ENCODE measurements around the gene RASGRP1.
"Not testable (repeated sequence)": the region's sequence is repeated elsewhere in the genome, so short reads cannot be mapped to it uniquely, and the experiment has no call there.

Gene RASGRP1

DNA sequence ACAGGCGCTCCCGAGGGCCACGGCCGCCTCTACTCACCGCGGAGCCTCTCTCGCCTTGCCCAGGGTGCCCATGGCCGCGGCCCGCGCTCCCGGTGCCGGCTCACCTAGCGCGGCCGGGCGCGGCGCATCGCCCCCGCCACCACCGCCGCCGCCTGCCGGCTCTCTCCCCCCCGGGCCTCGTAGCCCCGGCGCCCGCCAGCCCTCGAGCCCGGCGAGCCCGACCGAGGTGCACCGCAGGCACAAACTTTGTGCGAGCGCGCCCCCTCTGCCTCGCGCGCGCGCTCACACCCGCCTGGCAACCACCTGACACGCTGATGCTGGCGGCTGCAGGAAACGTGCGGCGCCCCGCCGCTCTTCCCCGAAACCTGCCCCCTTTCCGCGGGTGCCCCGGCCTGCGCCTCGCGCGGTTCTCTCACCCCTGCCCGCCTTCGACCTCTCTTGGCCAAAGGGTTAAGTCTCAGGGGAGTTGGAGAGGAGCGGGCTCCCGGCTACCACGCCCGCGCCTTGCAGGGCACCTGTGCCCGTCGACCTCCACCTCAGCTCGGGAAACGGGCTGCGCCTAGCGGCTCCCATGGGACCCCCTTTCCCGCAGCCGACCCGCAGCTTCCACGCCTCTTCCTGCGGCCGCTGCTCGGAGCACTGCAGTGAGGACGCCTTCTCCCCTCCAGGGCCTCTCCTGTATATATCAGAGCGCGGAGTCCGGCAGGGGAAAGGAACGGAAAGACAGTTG lies at the start of gene RASGRP1:
Gene RASGRP1 (minus strand): TSS at position 258 of the 730 bp plus-strand sequence. CDS start 186 bp downstream, at position 72.
- DNase-seq (ENCODE audit: low read depth): peak; percentile 82

DNA sequence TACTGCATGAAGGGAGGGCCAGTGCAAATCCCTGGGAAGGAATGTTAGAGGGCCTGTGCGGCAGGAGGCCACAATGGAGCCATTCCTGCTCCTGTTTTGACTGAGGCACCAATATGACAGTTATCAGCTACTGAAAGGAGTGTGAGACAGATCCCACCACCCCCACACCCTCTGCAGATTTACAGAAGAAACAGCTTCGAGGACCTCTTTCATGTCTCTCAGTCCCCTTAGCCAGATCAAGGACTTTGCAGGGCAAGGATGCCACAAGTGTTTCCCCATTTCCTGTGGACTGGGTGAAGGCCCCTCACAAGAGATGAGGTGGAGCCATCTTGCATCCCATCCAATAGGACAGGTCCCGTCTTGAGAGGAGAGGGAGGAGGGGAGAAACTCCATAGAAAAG lies 48.5 kb upstream of the RASGRP1 start:
- DNase-seq (ENCODE audit: low read depth): no peak

DNA sequence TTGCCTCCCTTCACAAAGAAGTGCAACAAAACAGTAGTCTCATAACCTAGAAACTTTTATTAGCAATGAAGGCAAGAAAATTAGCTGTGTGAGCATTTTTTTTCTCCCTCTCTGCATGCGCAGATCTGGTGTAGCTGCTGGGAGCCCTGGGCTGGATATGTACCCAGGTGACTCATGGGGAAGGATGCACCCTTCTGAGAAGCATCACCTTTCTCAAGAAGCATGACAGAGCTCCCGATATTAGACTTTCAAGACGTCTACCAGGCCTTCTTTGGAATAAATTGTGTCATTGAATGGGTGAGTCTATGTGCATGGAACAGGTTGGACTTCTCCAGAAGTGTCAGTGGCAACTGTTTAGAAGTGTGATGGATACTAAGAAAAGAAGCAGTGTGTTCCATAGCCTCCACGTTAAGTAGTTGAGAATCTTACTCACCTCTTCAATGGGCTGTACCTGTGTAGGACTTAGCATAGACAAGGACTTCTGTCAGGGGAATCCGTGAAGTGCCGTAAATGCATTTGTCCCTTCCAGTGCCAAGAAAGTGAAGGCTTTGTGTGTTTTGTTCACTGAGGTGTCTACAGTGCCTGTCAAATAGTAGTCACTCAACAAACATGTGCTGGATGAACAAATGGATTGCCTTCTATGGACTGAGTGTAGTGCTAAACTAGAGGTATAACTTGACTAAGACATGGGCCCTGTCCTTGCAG lies 47.7 kb upstream of the RASGRP1 start:
- DNase-seq (ENCODE audit: low read depth): peak; percentile 9

DNA sequence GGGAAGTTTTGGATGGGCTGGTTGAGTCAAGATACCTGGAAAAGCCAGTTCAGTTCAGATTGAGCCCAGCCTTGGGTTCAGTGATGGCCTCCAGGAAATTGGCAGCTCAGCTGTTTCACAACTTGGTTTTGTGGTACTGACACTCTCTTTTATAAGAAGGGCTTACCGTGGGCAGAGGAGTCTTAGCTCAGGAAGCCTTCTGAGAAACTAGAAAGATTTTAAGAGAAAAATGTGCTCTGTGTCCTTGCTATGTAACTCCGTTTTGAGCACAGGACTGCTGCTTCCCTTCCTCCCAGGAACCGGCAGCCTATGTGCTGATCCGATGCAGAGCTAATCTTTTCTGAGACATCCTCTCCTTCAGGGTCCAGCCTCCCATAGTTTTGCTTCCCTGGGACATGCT lies 46.6 kb upstream of the RASGRP1 start:
- peak; percentile 3 for DNase-seq (ENCODE audit: low read depth)

DNA sequence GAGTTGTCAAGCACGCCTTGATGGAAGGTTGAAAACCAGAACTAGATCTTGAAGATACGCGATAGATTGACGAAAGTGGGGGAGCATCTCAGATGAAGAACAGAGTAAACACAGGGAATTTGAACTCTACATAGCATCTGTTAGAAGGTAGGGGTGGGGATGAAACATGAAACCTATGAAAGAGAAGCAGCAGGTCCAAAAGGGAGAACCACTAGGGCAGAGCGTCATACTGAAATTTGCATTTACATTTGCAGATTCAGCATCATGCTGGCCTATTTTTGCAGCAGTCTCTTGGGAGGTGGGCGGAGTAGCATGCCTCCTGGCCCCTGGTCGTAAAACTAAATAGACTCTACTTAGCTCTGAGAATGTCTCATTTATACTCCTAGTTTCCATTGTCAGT lies 46.1 kb upstream of the RASGRP1 start:
- no peak for DNase-seq (ENCODE audit: low read depth)

DNA sequence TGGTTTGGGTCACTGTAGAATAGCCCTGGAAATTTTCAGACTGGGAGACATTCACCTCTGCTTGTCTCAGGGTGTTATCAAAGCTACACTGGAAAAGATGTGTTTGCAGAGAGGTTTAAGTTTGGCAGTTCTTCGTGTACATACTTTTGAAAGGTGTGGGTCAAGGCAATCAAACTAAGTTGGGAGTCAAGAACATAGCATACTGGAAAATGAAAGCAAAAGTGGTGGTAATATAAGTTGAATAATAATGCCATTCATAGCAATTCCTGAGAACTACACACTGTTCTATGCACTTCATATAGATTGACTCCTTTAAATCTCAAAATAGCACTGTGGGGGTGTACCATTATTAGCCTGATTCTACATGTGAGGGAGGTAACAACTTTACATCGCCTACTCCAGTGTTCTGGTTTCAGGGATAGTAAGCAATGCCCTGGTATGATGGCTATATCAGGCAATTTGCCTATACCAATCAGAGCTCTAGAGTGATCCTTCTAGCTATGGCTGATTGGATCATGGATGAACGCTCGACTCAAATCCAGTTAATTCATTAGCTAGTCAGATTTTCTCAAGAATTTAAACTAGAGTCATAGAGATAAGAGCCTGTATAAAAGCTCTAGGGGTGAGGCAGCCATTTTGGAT lies 44.6 kb upstream of the RASGRP1 start:
- no peak for DNase-seq (ENCODE audit: low read depth)

DNA sequence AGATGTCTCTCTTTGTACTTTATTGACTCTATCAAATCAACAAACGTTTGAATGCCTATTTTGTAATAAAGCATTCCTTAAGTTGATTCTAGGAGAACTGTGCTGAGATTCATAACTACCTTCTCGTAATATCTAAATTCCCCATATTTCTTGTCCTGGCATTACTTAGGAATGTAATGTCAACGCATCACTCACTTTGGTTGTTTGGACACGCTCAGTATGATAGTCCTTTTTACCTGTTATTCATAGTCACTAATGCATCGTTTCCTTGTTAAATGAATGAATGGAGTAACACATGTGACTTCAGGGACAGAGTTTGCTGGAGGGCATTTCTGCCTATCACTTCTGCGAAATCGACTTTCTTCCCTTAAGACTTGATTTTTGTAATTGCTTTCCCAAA lies 44.1 kb upstream of the RASGRP1 start:
- DNase-seq (ENCODE audit: low read depth): no peak

DNA sequence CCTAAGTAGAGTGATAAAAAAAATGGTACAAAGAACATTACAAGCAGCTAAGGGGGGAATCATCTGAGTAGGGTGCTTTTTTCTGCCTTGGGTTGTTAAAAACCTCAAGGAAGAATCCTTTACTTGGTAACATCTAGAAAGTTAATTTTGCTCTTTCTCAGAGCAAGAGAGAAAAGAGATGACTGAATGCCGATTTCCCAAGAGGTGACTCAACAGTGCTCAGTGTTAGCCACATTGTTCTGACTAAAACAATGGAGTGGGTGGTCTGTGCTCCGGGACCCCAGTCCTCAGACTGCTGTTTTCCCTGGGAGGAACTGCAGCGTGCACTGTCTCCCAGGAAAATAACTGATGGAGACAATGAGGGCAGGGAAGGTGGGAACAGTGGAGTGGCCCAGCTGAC lies 41.1 kb upstream of the RASGRP1 start:
- no peak for DNase-seq (ENCODE audit: low read depth)

DNA sequence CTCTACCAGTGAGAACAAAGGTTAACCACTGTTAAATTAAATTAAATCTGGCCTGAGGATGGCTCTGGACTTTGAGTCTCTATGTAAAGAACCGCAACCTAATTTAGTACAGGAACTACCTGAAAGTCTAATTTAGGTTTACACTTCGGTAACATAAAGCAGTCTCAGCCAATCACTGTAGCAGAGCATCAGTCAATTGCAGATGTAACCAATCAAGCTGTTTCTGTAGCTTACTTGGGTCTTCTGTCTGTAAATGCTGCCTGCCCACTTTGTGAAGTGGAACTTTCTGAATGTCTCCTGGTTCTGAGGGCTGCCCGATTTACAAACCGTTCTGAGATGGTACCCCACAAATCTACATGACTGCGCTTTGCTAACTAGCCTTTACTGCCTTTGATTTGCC lies 39.1 kb upstream of the RASGRP1 start:
- no peak for DNase-seq (ENCODE audit: low read depth)

DNA sequence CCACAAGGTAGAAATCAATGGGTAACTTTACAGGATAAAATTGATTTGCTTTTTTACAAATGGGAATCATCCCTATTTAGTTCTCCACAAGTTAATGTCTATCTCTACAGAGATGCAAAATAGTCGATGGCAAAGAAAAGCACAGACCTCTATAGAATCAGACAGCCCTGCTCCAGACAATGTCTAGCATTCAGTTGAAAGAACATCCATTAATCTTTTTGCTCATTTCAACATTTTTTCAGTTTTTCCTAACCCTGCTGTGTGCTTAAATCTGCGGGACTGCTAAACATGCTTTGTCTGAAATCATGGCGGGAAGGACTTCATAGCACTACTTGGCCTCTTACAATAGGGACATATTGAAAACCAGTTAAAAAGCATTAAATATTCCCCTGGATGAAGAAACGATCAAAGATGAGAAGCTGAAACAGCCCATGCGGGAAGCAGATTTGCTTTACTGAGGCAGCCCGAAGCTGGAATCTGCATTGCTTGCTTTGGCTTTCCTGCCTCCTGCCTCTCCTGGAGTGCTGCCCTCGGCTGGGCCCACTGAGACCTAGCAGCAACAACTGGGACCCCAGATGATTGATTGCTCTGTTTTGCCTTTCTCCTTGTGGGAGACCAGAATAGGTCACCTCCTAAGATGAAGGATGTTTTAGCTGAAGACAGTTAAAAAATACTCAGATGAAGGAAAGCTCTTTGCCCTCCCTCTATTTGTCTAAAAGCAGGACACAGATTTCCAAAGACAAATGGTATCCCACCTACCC lies 38.5 kb upstream of the RASGRP1 start:
- DNase-seq (ENCODE audit: low read depth): no peak

DNA sequence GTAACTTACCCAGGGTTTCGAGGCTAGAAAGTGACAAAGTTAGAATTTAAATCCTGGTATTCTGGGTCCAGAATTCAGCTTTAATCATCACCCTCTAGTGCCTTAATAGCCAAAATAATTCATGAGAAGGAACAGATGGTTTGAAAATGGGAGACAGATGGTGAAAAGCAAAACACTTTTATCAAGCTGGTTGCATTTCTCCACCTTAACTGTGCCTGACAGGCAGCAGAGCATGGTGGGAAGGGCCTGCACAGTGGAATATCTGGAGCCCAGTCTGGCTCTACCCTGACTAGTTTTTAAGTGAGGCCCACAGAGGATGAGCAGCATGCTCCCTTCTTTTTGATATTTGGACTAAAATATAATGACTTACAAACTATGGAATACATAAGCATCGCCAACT lies 35.6 kb upstream of the RASGRP1 start:
- no peak for DNase-seq (ENCODE audit: low read depth)

DNA sequence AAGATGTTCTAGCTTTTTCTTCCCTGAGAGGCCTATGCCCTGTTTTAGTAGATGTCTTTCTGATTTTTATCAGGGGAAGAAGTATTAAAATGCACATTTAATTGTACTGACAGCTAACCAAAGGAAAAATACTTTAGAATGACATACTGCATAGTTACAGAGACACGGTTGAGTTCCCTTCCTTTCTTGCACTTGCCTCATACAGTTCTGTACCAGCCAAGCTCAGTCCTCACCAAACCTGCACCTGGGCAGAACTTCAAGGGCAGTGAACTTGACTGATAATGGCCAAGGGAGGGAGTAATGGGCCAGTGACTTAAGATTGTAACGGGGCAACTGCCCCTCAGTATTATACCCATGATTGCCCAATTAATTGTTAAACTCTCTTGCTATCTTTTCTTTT lies 34.1 kb upstream of the RASGRP1 start:
- no peak for DNase-seq (ENCODE audit: low read depth)

DNA sequence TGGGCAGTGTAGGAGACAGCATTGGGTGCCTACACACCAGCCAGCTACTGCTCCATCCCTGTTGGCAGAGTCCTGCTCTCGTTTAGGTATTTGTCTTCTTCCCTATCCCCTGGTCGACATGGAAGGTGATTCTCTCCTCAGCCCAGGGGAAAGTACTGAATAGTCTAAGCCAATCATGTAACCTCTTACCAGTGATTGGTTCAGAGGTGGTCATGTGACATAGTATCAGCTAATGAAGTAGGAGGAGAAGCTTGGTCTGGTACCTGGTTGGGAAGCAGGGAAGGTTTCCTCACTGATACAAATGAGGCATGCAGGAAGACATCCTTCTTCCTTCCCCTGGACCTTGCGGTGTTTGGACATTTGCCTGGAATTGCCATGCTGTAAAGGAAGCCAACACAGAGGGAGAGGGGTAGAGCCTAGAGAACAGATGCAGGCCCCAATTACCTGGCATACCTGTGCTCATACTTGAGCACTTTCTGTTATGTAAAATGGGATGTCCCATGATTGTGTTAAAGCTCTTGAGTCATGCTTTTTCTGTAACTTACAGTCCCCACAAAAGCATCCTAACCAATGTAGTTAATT lies 32.7 kb upstream of the RASGRP1 start:
- DNase-seq (ENCODE audit: low read depth): no peak

DNA sequence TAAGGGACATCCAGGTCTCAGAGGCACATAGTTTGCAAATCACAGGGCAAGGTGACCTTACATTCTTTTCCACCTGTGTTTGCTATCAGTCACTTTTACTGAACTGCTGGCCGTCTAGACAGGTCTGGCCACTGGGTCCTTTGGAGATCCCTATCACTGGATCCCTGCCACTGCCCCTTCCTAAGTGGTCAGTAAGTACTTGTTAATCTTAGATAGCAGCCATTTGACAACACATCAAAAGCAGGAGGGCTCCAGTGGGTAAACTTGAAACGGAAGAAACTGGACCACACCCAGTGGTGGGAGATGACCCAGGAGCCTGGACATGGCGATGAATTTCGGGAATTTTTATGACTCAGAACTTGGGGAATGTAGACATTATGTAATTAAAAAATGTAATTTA lies 28.9 kb upstream of the RASGRP1 start:
- DNase-seq (ENCODE audit: low read depth): no peak

DNA sequence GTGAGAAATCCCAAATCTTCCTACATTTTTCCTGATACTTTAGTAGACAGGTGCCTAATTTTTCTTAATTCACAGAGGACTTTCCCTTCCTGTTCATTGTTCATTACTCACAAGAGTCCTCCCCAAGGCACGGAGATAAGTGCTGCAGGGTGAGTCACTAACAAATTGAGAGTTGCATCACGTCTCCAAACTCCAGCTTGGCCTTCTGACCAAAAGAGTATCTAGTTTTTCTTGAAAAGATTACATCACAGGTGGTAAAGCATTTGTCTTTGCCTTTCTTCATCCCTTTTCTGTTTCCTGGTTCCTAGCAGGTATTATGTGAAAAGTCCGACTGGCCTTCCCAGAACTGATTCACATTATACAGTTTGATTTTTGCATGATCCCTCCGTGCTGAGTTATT lies 24.9 kb upstream of the RASGRP1 start:
- no peak for DNase-seq (ENCODE audit: low read depth)

DNA sequence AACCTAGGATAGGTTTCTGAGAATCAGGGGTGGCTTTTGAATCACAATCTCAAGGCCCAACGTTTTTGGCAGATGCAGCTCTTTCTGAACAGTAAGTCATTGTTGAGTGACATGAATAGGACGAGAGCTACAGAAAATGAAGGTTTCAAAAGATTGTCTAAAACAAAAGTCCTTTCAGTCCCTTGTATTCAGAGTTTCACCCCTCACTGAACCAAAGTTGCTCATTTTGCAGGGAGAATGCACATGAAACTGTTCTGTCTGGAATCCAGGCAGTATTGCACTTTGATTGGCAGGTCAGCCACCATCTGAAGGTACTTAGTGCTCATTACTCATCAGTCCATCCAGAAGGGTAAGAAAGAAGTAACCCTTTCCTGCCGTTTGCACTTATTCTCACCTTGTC lies 24.1 kb upstream of the RASGRP1 start:
- DNase-seq (ENCODE audit: low read depth): no peak

DNA sequence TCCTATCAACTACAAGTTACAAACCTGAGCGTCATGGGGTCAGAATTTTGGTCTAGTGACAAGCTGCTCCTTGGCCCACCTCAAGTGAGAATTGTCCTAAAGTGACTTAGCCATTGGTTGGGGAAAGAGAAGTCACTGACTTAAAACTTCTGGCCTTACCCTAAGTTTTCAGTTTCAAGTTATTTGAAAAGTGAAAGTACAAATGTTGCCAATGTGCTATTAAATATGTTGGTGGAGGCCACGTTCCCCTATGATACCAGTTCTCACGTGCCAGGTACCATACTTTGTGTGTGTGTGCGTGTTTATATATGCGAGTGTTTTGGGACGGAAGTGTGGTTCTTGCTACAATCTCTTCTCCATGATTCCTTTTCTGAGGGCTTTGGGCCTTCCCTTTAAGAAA lies 22.6 kb upstream of the RASGRP1 start:
- no peak for DNase-seq (ENCODE audit: low read depth)

DNA sequence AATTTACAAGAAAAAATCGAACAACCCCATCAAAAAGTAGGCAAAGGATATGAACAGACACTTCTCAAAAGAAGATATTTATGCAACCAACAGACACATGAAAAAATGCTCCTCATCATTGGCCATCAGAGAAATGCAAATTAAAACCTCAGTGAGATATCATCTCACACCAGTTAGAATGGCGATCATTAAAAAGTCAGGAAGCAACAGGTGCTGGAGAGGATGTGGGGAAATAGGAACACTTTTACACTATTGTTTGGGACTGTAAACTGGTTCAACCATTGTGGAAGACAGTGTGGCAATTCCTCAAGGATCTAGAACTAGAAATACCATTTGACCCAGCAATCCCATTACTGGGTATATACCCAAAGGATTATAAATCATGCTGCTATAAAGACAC lies 21.4 kb upstream of the RASGRP1 start:
- not testable (repeated sequence) for DNase-seq (ENCODE audit: low read depth)

DNA sequence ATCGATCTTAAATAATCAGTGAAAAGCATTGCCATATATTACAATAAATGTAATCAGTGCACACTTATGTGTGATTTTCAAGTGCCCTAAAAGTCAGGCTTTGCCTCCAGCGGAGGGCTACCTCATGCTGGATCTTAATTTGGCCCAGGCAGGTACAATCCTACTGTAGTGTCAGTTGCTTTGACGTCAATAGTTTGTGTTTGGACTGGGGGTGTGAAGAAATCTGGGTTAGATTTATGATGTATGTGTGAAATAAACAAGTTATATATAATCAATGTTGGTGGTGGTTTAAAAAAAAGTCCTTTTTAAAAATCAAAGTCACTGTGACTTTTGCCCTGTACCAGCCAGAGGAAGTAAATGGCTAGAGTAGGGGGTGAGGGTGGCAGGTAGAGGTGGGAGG lies 14.0 kb upstream of the RASGRP1 start:
- no peak for DNase-seq (ENCODE audit: low read depth)

DNA sequence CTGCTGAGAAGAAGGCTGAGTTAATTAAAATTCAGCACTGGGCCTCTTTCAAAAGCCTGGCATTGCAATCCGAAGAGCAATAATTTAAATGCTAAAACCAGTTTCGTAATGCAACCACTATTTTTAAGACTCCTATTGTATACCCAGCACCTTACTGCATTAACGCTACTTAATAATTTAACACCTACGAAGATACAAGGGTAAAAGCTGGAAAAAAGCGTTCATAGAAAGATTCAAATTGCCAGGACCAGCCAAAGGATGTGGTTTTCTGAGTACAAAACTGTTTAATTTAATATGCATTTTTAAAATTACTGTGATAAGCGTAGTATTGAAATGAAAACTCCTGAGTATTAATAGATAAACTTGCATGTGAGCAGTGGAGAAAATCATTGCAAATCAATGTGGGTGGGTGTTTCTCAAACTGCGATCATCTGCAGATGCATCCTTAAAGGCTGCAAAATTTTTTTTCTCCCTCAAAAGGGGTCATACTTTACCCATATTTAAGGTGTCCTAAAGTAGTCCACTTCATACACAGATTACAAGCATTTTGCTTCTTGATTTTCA lies 12.9 kb upstream of the RASGRP1 start:
- DNase-seq (ENCODE audit: low read depth): no peak

DNA sequence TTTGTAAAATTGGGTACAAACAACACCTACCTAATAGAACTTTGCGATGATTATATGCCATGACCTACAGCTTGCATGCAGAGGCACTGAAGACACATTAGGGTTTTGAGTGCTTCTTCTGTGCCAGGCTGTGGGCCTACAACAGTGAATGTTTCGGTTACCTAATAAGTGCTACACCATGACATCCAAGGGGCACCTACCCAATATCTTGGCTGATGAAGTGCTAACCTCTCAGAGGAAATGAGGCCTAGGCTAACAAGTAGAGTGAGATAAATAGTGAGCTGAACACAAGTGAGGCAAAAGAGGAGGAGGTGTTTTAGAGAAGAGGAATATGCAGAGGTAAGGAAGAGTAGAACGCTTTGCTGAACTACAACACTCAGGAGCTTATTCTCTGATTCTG lies 12.2 kb upstream of the RASGRP1 start:
- DNase-seq (ENCODE audit: low read depth): no peak

DNA sequence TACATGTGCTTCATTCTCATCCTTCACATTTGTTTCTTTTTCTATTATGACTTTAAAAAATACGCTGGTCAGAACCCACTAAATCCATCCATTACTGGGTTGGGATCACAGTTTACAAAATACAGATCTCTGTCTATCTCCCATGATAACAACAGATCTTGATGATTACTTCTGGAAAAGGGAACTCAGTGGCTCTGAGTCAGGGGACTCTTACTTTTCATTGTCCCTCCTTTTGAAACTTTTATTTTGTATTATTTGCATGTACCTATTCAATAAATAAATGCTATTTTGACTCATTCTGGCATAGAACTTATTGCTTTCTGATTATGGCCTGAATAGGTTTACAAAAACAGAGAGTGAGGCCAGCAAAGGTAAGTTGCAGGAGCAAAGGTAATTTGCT lies 11.6 kb upstream of the RASGRP1 start:
- DNase-seq (ENCODE audit: low read depth): no peak
